Superior temporal gyrus (tissue), 1 donor: ENCODE results near the gene ZBTB24.

Experiments
- DNase-seq: peaks from one replicate; pipeline ENCODE4 v3.0.0-alpha.2; 2016; ENCODE audit errors: extremely low spot score

ZBTB24 gene

DNA sequence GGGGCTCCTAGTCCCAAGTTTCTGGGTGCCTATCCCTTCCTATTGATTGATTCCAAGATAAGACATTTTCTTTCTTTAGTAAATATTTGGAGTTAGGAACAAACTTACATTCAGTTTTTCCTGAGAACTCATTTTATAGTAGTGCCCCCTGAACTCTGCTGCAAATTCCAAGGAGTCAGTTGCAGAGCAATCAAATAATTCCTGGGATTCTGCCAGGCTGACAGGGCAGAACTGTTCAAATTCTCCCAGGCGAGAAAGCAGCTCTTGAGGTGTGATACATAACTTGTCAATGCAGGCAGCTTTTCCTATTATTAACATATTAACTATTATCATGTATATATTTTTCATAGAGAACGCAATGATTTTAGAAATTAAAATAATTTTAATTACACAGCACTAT, 15.9 kb upstream of the ZBTB24 start:
- DNase-seq: no peak

DNA sequence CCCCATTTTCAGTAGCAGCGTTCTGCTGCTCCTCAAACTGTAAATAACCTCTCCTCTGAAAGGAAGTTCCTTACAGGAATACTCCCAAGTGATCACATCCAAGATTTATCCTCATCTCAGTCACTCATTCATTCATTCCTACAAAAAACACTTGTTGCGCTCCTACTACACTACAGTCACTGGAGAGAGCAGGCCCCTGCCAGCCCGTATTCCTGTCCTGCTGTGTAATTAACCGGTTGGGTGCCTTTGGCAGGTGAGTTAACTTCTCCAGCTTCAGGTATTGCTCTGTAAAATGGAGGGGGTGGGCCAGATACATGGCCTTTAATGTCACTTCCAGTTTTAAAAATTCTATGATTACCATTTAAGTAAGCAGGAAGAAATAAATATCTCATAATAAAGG, 15.0 kb upstream of the ZBTB24 start:
- no peak for DNase-seq

DNA sequence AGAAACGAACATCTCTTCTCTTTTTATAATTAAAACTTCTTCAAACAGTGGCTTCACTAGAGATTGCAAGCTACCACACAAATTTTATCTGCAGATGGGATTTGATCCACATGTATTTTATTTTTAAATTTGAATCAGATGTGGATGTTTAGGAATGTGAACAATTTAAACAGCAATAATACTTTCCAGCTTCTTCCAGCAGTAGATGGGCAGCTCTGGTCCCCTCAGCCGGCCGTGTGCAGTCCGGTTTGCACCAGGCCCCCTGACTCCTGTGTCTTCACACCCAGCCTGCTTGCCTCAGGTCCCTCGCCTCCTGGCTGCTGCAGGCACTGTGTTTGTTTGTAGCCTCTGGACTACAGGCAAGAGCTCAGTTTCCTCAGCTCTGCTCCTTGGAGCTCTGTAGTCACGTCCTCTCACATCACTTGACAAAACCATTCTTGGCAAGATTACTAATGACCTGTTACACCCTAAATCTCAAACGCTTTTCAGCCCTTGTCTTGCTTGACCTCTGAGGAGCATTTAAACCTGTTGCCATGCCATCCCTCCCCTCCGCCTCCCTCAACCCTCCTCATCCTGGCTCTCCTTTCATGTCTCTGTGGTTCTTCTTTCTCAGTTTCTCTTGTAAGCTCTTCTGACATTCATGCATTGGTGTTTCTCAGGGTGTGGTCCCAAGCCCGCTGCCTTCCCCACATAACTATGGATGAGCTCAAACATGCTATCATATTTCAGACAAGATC, 13.2 kb upstream of the ZBTB24 start:
- DNase-seq: no peak

DNA sequence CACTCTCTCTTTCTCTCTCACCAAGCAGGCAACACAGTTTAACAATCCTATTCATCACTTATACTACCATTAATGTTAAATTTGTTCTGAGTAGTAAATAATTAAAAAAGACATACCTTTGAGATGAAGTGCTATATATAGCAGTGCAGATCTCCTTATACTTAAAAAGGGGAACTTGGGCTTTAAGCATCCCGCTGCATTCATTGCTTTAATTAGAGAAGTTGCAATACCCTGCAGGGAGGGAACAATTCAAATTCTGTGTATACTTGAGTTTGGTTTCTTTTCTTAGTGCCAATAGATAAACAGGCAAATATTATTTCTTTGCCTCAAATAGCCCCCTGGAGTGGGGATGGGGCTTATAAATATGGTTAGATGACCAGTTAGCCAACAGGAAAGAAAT, 10.8 kb upstream of the ZBTB24 start:
- no peak for DNase-seq

DNA sequence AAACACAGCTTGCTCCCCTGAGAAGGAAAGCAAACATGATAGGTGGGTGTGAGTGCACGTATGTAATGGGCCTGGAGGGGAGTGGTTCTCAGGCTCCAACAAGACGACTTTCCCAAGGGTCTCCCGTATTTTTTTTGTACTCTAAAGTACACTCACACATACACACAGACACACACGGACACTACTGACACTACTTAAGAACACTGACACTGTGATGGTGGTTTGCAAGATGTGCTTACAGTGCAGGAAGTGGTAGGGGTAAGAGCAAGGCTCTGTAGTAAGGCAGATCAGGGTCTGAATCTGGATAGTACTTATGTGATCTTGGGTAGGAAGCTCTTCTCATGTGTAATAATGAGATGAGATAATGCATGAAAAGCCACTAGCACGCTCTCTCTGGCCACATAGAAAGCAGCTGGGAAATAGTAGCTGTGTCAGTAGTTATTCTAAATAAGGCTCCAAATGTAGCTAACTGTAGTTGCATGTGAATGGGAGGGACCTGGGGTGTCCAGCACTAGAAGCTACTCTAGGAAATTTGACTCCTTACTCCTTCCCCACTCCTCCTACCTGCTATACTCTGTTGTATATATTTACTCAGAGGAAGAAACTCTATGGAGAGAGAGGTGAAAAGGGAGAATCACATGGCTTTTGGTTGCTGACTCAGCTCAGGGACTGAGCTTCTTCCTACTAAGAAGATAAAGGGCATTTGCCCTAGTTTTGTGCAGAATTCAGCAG, 8.4 kb upstream of the ZBTB24 start:
- no peak for DNase-seq

DNA sequence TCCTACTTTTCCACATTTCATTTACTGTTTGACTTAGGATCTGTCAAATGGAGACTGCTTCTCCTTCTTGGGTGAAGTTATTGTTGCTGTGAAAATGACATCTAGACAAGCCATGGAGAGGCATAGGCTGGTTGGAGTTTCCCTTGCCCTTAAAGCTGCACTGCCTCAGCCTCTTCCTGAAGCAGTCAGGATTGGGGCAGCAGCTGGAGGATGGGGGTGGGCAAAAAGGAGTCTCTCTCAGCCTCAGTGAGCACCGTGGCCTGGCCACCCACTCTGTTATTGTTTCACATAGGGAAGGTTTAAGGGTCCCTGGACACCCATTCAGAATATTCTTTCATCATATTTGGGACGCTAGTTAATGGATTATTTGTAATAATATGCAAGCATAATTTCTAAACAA, 7.7 kb upstream of the ZBTB24 start:
- no peak for DNase-seq

DNA sequence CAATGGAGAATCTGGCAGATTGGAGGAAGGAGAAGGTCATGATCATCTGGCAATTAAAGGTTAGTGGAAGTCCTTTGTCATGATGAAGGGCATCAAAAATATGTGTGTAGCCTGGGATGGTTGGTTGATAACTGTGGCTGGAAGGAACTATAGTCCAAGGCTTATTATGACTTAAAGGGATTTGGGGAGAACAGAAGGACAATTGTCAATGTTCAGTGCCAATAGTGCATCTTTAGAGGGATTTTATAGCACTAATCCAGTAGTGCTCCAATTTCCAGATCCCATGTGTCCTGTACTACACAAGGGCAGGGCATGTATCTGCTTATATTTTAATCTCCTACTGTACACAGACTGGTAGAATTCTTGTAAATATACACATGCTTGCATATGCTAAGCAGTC, 5.0 kb upstream of the ZBTB24 start:
- DNase-seq: no peak

DNA sequence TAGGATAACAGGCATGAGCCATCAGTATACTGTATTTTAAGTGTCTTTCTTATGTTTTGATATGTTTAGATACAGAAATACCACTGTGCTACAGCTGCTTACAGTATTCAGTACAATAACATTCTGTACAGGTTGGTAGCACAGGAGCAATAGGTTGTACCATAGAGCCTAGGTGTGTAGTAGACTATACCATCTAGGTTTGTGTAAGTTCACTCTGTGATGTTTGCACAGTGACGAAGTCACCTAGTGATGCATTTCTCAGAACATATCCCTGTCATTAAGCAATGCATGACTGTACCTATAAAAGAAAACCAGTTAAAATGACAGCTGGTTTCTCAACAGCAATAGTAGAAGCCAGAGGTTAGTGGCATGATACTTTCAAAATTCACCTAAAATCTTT, 3.0 kb upstream of the ZBTB24 start:
- no peak for DNase-seq

DNA sequence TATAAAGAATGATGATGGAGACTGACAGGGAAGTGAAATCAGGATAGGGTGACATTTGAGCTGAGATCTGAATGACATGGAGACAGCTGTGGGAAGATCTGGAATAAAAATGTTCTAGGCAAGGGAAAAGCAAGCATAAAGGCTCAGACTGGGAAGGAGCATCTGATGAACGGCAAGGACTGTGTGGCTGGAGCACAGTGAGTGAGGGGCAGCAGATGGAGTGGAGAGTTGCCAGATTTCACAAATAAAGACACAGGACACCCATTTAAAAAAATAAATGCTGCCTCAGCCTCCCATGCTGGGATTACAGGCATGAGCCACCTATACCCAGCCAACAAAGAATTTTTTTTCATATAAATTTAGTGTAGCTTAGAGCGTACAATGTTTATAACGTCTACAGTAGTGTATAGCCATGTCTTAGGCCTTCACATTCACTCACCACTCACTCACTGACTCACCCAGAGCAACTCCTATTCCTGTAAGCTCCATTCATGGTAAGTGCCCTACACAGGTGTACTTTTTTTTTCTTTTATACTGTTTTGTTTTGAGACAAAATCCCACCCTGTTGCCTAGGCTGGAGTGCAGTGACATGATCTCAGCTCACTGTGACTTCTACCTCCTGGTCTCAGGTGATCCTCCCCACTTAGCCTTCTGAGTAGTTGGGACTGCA, 2.4 kb upstream of the ZBTB24 start:
- DNase-seq: no peak

DNA sequence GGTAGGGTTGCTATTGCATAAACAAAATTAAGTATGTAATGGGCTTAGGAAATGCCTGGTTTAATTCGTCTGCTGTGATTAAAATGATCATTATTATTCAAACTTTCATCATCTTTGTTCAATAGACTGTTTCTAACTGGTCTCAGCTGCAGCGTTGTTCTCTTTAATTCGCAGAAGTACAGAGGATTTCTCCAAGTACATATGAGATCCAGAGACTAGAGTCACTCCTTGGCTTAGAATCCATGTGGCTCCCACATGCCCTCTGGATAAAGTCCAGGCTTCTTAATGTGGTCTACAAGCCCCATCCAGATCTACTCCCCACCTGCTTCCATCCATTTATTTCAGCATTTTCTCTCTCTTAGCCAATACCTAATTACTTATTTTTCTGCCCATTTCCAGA, 1.1 kb upstream of the ZBTB24 start:
- no peak for DNase-seq

DNA sequence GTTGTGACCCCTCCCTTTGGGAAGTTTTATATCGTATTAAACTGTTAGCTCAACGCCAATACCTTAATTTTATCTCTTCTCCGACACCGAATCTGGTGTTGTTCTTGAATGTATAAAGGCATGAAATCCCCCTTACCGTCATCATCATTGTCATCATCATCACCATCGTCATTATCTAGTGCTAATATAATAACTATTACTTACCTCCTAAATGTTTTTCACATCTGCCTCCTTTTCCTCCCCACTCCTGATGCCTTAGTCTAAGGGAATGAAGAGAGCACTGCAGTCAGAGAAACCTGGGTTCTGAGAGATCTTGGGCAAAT, 677 bp upstream of the ZBTB24 start:
- peak; percentile 55 for DNase-seq

DNA sequence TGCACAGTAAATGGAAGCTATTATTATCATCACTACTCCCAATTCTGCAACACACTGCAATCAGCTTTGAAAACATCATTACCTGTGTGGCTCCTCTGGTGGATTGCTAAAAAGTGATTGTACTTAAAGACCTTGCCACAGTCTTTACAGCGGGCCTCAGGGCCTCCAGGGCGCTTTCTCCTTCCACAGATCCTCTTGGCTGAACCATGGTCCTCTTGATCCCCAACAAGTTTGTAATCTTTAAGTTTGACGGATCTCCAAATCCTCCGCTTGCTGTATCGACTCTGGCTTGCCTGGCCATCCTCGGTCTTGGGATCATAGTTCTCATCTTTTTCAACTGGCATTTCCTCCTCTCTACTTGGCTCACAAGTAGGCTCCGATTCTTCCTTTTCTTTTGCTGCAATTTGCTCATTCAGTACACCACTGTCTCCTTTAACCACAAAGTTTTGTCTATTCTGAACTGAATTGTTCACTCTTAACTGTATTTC, 2.0 kb downstream of the ZBTB24 start:
- DNase-seq: no peak

DNA sequence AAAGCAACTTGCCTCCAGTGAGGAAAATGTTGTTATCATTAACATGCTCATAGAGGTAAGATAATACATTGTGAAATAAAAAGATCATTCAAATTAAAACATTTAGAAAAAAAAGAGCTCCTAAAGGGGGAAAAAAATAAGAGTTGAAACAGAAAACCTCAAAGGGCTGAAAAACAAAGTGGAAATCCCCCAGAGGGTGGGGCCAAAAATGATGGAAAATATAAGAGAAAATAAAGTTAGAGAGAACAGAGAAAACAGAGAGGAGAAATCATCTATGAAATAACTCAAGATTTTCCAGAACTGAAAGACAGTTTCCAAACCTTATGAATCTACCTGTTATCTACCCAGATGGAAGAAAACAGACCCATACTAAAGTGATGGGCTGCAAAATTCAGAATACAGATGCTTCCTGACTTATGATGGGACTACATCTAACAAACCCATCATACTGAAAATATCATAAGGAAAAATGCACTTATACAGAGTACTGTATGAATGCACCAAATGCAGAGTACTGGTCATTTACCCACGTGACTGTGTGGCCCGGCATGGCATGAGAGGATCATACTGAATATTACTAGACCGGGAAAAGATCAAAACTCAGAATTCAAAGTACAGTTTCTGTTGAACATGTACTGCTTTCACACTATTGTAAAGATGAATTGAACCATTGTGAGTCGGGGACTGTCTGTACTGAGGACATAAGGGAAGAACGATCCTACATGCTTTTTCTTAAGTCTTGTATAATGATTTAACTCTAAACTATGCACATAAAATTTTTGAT, 4.0 kb downstream of the ZBTB24 start:
- DNase-seq: no peak

DNA sequence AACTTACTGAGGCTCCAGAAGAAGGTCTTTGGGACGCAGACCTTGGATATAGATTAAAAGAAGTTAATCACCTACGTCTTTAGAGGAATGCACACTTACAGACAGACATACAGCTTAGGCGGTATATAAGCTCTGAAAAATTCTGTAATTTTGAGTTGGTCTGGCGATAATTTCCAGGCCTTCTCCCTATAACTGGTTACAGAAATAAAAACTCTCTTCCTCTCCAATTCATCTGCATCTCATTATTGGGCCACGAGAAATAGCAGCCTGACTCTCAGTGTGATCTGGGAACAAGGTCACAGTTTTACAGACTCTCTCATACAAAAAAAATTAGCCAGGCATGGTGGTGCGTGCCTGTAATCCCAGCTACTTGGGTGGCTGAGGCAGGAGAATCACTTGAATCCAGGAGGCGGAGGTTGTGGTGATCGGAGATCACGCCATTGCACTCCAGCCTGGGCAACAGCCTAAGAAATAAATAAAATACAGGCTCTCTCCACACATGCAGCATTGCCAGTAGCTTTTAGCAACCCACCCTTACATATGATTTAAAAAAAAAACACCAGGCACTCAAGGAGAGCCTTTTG, 4.7 kb downstream of the ZBTB24 start:
- DNase-seq: no peak

DNA sequence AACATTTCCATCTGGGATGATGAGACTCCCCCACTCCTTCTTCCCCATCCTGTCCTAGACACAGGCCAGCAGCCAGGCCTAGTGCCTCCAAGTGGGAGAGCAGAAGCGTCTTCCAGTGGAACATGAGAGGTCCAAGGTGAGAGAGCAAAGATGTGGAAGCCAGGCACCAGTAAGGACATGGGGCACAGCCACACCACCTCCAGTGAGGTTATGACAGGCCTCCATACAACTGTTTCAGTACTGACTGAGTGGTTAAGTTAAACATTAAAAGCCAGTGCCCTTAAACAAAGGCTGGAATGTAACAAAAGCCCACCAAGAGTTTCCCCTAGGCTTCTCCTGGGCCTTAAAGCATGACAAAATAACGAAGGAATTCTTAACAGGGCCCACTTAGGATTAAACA, 5.3 kb downstream of the ZBTB24 start:
- no peak for DNase-seq

DNA sequence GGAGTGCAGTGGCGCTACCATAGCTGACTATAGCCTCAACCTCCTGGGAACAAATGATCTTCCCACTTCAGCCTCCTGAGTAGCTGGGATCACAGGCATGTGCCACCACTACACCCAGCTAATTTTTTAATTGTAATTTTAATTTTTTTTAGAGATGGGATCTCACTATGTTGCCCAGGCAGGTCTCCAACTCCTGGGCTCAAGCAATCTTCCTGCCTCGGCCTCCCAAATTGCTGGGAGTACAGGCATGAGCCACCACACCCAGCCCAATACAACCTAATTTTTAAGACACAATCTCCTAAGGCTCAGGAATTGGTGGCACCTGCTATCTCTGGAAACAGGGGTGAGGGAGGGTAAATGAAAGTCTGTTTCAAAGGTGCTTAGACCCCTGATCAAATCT, 5.8 kb downstream of the ZBTB24 start:
- no peak for DNase-seq

DNA sequence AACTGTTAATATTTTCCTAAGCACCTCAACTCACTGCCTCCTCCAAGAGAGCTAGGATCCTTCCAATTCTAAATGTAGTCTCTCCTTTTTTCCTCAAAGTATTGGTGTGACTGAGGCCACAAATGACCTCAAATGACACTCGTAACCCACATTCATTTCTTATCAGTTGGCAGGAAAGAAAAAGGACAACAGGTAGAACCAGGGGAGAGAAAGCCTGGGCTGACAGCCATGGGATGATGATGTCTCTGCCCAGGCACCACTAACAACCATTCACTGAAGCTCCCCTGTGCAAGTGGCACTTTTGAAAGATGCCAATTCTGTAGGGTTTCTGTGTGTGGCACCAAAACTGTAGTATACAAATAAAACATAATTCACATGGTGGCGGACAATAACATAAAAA, 7.4 kb downstream of the ZBTB24 start:
- DNase-seq: no peak

DNA sequence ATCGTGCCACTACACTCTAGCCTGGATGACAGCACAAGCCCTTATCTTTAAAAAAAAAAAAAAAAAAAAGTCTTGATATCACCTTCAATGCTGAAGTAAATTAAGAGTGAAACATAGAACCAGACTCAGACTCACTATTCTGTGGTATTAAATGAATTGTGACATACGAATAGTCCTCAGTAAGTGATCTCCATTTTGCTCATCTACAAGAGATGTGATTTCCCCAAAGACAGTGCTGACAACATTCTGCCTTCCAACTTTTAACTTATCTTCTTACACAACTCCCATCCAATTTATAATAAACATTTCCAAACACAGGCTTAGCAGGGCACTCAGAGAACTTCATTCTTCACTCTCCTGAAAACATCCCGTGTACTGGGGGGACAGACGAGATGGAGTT, 8.0 kb downstream of the ZBTB24 start:
- no peak for DNase-seq

DNA sequence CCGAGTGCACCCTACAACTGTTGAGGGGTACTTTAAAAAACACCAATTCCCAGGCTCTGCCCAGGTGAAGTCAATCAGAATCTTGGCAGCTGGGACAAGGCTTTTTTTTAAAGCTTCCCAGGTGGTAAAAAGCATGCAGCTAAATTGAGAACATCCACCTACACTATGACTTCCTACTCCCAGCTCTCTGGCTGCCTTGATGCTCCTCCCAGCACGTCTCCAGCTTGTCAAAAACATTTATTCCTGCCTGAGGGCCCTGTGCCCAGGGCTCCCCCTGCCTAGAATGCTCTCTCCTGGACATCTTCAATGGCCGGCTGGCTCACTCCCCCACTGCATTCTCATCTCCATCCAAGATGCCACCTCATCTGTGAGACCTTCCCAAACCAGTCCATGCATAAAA, 9.9 kb downstream of the ZBTB24 start:
- no peak for DNase-seq

DNA sequence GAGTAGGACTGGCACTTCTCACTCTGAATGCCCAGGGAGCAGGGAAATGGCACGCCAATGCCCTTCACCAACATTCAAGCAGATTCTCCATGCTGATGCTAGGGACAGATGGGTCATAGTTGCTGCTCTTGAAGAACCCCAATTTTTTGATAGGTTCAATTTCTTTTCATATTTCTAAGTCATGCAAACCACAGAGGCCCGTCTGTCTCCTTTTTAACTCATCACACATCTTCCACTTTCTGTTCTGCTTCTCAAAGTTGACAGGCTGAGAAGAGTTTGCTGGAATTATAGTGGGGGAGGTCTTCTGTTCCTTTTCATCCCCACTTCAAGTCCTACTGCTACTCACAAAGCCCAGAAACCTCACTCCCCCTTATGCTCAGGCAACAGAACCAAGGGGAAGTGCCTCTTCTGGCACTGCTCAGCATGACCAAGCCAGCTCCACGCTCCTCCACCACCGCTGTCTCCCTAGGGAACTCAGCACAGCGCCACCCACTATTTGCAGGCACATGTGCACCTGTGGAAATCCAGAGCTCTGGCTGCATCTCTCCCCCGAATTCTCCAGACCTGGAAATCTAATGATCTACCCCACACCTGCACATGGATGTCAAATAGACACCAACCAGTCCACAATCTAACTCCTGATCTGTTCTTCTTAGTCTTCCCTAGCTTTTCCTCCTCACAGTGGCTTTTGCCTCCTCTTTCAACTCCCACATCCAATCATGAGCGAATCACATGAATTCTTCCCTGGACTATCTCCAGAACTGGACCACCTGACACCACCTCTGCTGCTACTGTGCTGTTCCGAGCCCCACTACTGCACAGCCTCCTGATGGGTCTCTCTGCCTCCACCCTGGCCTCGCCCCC, 10.7 kb downstream of the ZBTB24 start:
- DNase-seq: no peak
